NCI-H128 (cell line): ENCODE measurements around the gene ARHGEF37.
"Not testable (repeated sequence)": the region's sequence is repeated elsewhere in the genome, so short reads cannot be mapped to it uniquely, and the experiment has no call there.

ENCODE experiments used
- DNase-seq: peaks from one replicate; lab custom pipeline; 2025; ENCODE audit not compliant: unreplicated experiment; lab: John Stamatoyannopoulos, UW

Gene ARHGEF37

GRCh38 chr5:149645725-149646124 is 64.4 kb downstream of the ARHGEF37 start:
- no peak for DNase-seq

- DNase-seq, result no peak
Observed at GRCh38 chr5:149646564-149646963, 65.3 kb downstream of the ARHGEF37 start.

- DNase-seq, result no peak
Observed at GRCh38 chr5:149647334-149647733, 66.0 kb downstream of the ARHGEF37 start.

GRCh38 chr5:149648464-149649393 is 67.4 kb downstream of the ARHGEF37 start:
- DNase-seq, result not testable (repeated sequence)

- DNase-seq, result not testable (repeated sequence)
Observed at GRCh38 chr5:149649730-149650129, 68.4 kb downstream of the ARHGEF37 start.

GRCh38 chr5:149651686-149652085 is 70.4 kb downstream of the ARHGEF37 start:
- no peak for DNase-seq

GRCh38 chr5:149652697-149653096 is 71.4 kb downstream of the ARHGEF37 start:
- no peak for DNase-seq

GRCh38 chr5:149654231-149654630 is 72.9 kb downstream of the ARHGEF37 start:
- DNase-seq, result no peak

GRCh38 chr5:149654883-149655505 is 73.7 kb downstream of the ARHGEF37 start:
- no peak for DNase-seq

GRCh38 chr5:149656576-149657182 is 75.4 kb downstream of the ARHGEF37 start:
- no peak for DNase-seq

GRCh38 chr5:149657324-149657723 is 76.0 kb downstream of the ARHGEF37 start:
- DNase-seq, result no peak

GRCh38 chr5:149658299-149658698 is 77.0 kb downstream of the ARHGEF37 start:
- DNase-seq, result no peak

GRCh38 chr5:149664083-149664482 is 82.8 kb downstream of the ARHGEF37 start:
- DNase-seq, result no peak

- no peak for DNase-seq
Observed at GRCh38 chr5:149664666-149665415, 83.5 kb downstream of the ARHGEF37 start.

GRCh38 chr5:149665416-149666175 is 84.3 kb downstream of the ARHGEF37 start:
- DNase-seq, result no peak

GRCh38 chr5:149666212-149666852 is 85.0 kb downstream of the ARHGEF37 start:
- DNase-seq, result no peak

GRCh38 chr5:149667084-149667828 is 86.0 kb downstream of the ARHGEF37 start:
- DNase-seq, result no peak

GRCh38 chr5:149667829-149668330 is 86.6 kb downstream of the ARHGEF37 start:
- DNase-seq, result no peak

- not testable (repeated sequence) for DNase-seq
Observed at GRCh38 chr5:149669273-149669672, 88.0 kb downstream of the ARHGEF37 start.
